HepG2 (cell line): Measurements from ENCODE around the gene TP53BP2. TPM values are rescaled to one million over a fixed set of nuclear protein-coding genes. Genes with fewer than 3 reads are reported as not detected.
A peak's percentile ranks its signal among the peaks of the same experiment; 100 is the strongest.

Experiments
- ARID3A ChIP-seq: IDR thresholded peaks from 2 replicates; pipeline ENCODE4 v1.6.1; 2012; ENCODE audit warnings: low read depth, low read length, improper control_type of control experiment
- BRCA1 ChIP-seq: sonication (generic); formaldehyde crosslinking; IDR thresholded peaks from 2 replicates; pipeline ENCODE4 v1.4.0; 2020; ENCODE audit warnings: missing genetic modification reagents
- ETV5 ChIP-seq: IDR thresholded peaks from 2 replicates; pipeline ENCODE4 v1.6.1; 2018; ENCODE audit warnings: missing biosample characterization, missing genetic modification reagents, inconsistent platforms, borderline replicate concordance
- NCOA2 ChIP-seq: sonication (generic); formaldehyde crosslinking; IDR thresholded peaks from 2 replicates; pipeline ENCODE4 v1.8.0; 2022; ENCODE audit warnings: inconsistent platforms
- NFE2L2 ChIP-seq: fragments of 150-350 bp; IDR thresholded peaks from 2 replicates; pipeline ENCODE4 v1.6.1; 2014; ENCODE audit warnings: low read length
- POGZ ChIP-seq: sonication (generic); formaldehyde crosslinking; IDR thresholded peaks from 2 replicates; pipeline ENCODE4 v1.4.0; 2020; ENCODE audit warnings: mild to moderate bottlenecking, missing genetic modification reagents
- POLR2AphosphoS5 ChIP-seq: IDR thresholded peaks from 2 replicates; pipeline ENCODE4 v1.6.1; 2012; ENCODE audit warnings: low read depth, low read length
- REL ChIP-seq: sonication (generic); formaldehyde crosslinking; conservative IDR thresholded peaks from 2 replicates; pipeline ENCODE4 v1.8.0; 2022; ENCODE audit warnings: mild to moderate bottlenecking, missing genetic modification reagents, moderate library complexity
- RELA ChIP-seq: sonication (generic); formaldehyde crosslinking; IDR thresholded peaks from 2 replicates; pipeline ENCODE4 v1.4.0; 2020; ENCODE audit warnings: missing genetic modification reagents
- RFX1 ChIP-seq: fragments of 450-650 bp; IDR thresholded peaks from 2 replicates; pipeline ENCODE4 v1.6.1; 2017
- SRY ChIP-seq: sonication (generic); formaldehyde crosslinking; IDR thresholded peaks from 2 replicates; pipeline ENCODE4 v1.8.0; 2022; ENCODE audit warnings: mild to moderate bottlenecking, missing genetic modification reagents
- ZNF274 ChIP-seq: sonication (generic); formaldehyde crosslinking; IDR thresholded peaks from 2 replicates; pipeline ENCODE4 v1.5.1; 2020; ENCODE audit warnings: mild to moderate bottlenecking, missing genetic modification reagents
- ZNF318 ChIP-seq: sonication (generic); formaldehyde crosslinking; IDR thresholded peaks from 2 replicates; pipeline ENCODE4 v1.4.0; 2020; ENCODE audit warnings: mild to moderate bottlenecking, missing genetic modification reagents
- ZNF619 ChIP-seq: sonication (generic); formaldehyde crosslinking; IDR thresholded peaks from 2 replicates; pipeline ENCODE4 v1.4.0; 2020; ENCODE audit warnings: mild to moderate bottlenecking, missing genetic modification reagents
- ZNF850 ChIP-seq: sonication (generic); formaldehyde crosslinking; conservative IDR thresholded peaks from 2 replicates; pipeline ENCODE4 v1.9.0; 2021; ENCODE audit warnings: mild to moderate bottlenecking, missing genetic modification reagents
- polyA plus RNA-seq, 8 experiments: library from polyadenylated mRNA; depleted of rRNA in 3 of 8; stranded (reverse) in 7 of 8; unstranded in 1 of 8; fragments of >200 nt; fragmentation: Illumina TruSeq in 4 of 8; extraction: Trizol in 4 of 8; gene quantifications; 2 replicates each; pipeline versions ENCODE4 v1.2.1 to v1.2.3, GENCODE V29; 2011 to 2016; ENCODE audit warnings: low read depth in 4 of 8, missing spikeins in 1 of 8, mixed read lengths in 1 of 8; ENCODE audit not compliant: insufficient read depth in 1 of 8
- total RNA-seq, 5 experiments: library from RNA; depleted of rRNA; stranded (reverse); fragments of >200 nt; fragmentation: Illumina TruSeq; extraction: Trizol; gene quantifications; 2 replicates each; pipeline ENCODE4 v1.2.3, GENCODE V29; 2016; ENCODE audit warnings: low read depth in 1 of 5
- TF ChIP-seq, protein P1 (sequence below): sonication (generic); formaldehyde crosslinking; IDR thresholded peaks from 2 replicates; pipeline ENCODE4 v1.5.0; 2020; ENCODE audit warnings: mild to moderate bottlenecking, missing genetic modification reagents, borderline replicate concordance
- TF ChIP-seq, protein P2 (sequence below): sonication (generic); formaldehyde crosslinking; IDR thresholded peaks from 2 replicates; pipeline ENCODE4 v1.5.0; 2020; ENCODE audit warnings: missing genetic modification reagents

Gene TP53BP2
- total and polyA plus RNA-seq, 2 of the 13 experiments (the other 11 are each of a cell fraction or from before 2014, with no cell fraction given), result 10.0 to 14.0 TPM

DNA sequence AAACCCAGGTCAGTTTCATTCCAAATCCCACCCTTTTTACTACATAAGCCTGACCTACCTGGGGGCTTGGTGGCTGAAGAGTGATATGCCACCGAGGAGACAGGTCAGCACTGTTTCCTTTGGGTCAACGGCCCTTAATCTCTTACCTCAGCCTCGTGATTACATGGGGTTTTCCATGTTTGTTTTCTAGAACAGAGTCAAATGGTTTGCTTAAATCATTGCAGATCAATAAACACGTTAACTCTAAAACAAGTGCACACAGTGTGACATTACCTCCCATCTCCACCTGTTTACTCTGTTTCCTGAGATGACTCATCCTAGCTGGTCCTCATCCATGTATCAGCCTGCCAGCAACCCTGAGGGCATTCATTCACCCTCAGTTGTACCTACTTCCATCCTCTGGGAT is 40.8 kb upstream of the TP53BP2 start (continued):
- TF ChIP-seq ZNF318 (CRISPR knock-in tag) (no peak), NFE2L2 (no peak), ARID3A (peak; percentile 76; the same call in 1 of the 2 replicates), ZNF274 (CRISPR knock-in tag) (no peak), ZNF850 (no peak), REL (CRISPR knock-in tag) (no peak), RELA (CRISPR knock-in tag) (no peak), ETV5 (peak; percentile 86; the same call in 1 of the 2 replicates), POGZ (CRISPR knock-in tag) (peak; percentile 82; the same call in 1 of the 2 replicates), BRCA1 (CRISPR knock-in tag) (no peak), ZNF619 (CRISPR knock-in tag) (no peak), SRY (CRISPR knock-in tag) (no peak), POLR2AphosphoS5 (no peak), RFX1 (no peak), NCOA2 (CRISPR knock-in tag) (peak; percentile 68)
- TF ChIP-seq, protein P1, sequence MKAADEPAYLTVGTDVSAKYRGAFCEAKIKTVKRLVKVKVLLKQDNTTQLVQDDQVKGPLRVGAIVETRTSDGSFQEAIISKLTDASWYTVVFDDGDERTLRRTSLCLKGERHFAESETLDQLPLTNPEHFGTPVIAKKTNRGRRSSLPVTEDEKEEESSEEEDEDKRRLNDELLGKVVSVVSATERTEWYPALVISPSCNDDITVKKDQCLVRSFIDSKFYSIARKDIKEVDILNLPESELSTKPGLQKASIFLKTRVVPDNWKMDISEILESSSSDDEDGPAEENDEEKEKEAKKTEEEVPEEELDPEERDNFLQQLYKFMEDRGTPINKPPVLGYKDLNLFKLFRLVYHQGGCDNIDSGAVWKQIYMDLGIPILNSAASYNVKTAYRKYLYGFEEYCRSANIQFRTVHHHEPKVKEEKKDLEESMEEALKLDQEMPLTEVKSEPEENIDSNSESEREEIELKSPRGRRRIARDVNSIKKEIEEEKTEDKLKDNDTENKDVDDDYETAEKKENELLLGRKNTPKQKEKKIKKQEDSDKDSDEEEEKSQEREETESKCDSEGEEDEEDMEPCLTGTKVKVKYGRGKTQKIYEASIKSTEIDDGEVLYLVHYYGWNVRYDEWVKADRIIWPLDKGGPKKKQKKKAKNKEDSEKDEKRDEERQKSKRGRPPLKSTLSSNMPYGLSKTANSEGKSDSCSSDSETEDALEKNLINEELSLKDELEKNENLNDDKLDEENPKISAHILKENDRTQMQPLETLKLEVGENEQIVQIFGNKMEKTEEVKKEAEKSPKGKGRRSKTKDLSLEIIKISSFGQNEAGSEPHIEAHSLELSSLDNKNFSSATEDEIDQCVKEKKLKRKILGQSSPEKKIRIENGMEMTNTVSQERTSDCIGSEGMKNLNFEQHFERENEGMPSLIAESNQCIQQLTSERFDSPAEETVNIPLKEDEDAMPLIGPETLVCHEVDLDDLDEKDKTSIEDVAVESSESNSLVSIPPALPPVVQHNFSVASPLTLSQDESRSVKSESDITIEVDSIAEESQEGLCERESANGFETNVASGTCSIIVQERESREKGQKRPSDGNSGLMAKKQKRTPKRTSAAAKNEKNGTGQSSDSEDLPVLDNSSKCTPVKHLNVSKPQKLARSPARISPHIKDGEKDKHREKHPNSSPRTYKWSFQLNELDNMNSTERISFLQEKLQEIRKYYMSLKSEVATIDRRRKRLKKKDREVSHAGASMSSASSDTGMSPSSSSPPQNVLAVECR (CRISPR knock-in tag), result peak; percentile 22; the same call in 1 of the 2 replicates
- TF ChIP-seq, protein P2, sequence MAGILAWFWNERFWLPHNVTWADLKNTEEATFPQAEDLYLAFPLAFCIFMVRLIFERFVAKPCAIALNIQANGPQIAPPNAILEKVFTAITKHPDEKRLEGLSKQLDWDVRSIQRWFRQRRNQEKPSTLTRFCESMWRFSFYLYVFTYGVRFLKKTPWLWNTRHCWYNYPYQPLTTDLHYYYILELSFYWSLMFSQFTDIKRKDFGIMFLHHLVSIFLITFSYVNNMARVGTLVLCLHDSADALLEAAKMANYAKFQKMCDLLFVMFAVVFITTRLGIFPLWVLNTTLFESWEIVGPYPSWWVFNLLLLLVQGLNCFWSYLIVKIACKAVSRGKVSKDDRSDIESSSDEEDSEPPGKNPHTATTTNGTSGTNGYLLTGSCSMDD (CRISPR knock-in tag), result no peak
